IMR-90 (cell line): ENCODE data around the gene GPR132. TPM values are rescaled to one million over a fixed set of nuclear protein-coding genes. Genes with fewer than 3 reads are reported as not detected.
A peak's percentile ranks its signal among the peaks of the same experiment; 100 is the strongest.

Experiments
- ATAC-seq: fragments of 200-7000 bp; cut with Tn5 transposase; 2 replicates; pipeline ENCODE4 v1.9.1; 2020; ENCODE audit warnings: low read depth, mild to moderate bottlenecking, moderate library complexity
- BruUV-seq: library from RNA; stranded (reverse); fragments of 400-500 nt; replicated peaks from 2 replicates; lab custom pipeline; 2021; lab: Mats Ljungman, UMichigan
- CTCF ChIA-PET: fragments of 300-600 bp; formaldehyde crosslinking; extraction: SDS; loops from one replicate; lab custom pipeline; 2021; ENCODE audit warnings: antibody characterized with exemption; lab: Yijun Ruan, JAX
- POLR2A ChIA-PET: fragments of 300-600 bp; sonication (Branson Sonifier 250); formaldehyde crosslinking; loops from one replicate; lab custom pipeline; 2022; ENCODE audit warnings: antibody characterized with exemption; ENCODE audit not compliant: unreplicated experiment; lab: Charles Lee
- DNase-seq: peaks from one replicate; pipeline ENCODE4 v3.0.0; 2013
- H2AFZ ChIP-seq: replicated peaks from 2 replicates; pipeline ENCODE3; 2013; ENCODE audit warnings: low read length, mild to moderate bottlenecking; ENCODE audit not compliant: poor library complexity
- H2AK5ac ChIP-seq: 2 replicates; pipeline ENCODE4 v1.6.1; 2013; ENCODE audit warnings: low read depth, low read length, inconsistent platforms
- H2AK9ac ChIP-seq: replicated peaks from 2 replicates; pipeline ENCODE3; 2013; ENCODE audit warnings: mild to moderate bottlenecking, low read depth, low read length, moderate library complexity; ENCODE audit not compliant: poor library complexity
- H2BK120ac ChIP-seq: 2 replicates; pipeline ENCODE4 v1.6.1; 2013; ENCODE audit warnings: low read depth, low read length, inconsistent platforms
- H2BK15ac ChIP-seq: 3 replicates; pipeline ENCODE4 v1.6.1; 2013; ENCODE audit warnings: low read depth, low read length, inconsistent platforms
- H2BK20ac ChIP-seq: 2 replicates; pipeline ENCODE4 v1.6.1; 2013; ENCODE audit warnings: low read depth, mild to moderate bottlenecking, inconsistent platforms, low read length, moderate library complexity
- H2BK5ac ChIP-seq: 2 replicates; pipeline ENCODE4 v1.6.1; 2013; ENCODE audit warnings: mild to moderate bottlenecking, low read depth, low read length, inconsistent platforms; ENCODE audit not compliant: poor library complexity, severe bottlenecking
- H3K14ac ChIP-seq: replicated peaks from 2 replicates; pipeline ENCODE4 v1.6.1; 2013; ENCODE audit warnings: low read depth, low read length, inconsistent platforms
- H3K18ac ChIP-seq: 2 replicates; pipeline ENCODE4 v1.6.1; 2013; ENCODE audit warnings: low read depth, low read length, control low read depth
- H3K23ac ChIP-seq: 2 replicates; pipeline ENCODE4 v1.6.1; 2013; ENCODE audit warnings: low read depth, low read length, inconsistent platforms
- H3K27ac ChIP-seq: 2 replicates; pipeline ENCODE4 v1.5.1; 2013; ENCODE audit warnings: mild to moderate bottlenecking, control low read depth, low read length; ENCODE audit not compliant: insufficient read depth
- H3K27me3 ChIP-seq: 2 replicates; pipeline ENCODE4 v1.6.1; 2013; ENCODE audit warnings: low read length; ENCODE audit not compliant: control insufficient read depth, insufficient read depth
- H3K36me3 ChIP-seq: 2 replicates; pipeline ENCODE4 v1.6.1; 2013; ENCODE audit warnings: low read length, mixed read lengths; ENCODE audit not compliant: control insufficient read depth, insufficient read depth
- H3K4ac ChIP-seq: 2 replicates; pipeline ENCODE4 v1.6.1; 2013; ENCODE audit warnings: low read depth, low read length, inconsistent platforms
- H3K4me1 ChIP-seq: 2 replicates; pipeline ENCODE4 v1.6.1; 2013; ENCODE audit warnings: low read length, mixed read lengths; ENCODE audit not compliant: control insufficient read depth, insufficient read depth
- H3K4me2 ChIP-seq: 2 replicates; pipeline ENCODE4 v1.6.1; 2013; ENCODE audit warnings: low read depth, mild to moderate bottlenecking, control low read depth, low read length, moderate library complexity
- H3K4me3 ChIP-seq: 2 replicates; pipeline ENCODE4 v1.5.1; 2013; ENCODE audit warnings: low read depth, mild to moderate bottlenecking, control low read depth, low read length, moderate library complexity; ENCODE audit not compliant: insufficient read depth
- H3K56ac ChIP-seq: 2 replicates; pipeline ENCODE4 v1.6.1; 2013; ENCODE audit warnings: low read length, inconsistent platforms; ENCODE audit not compliant: insufficient read depth; ENCODE audit errors: extremely low read depth
- H3K79me1 ChIP-seq, 2 experiments: 2 replicates each; pipeline ENCODE4 v1.6.1; 2013; ENCODE audit warnings: low read length in 2 of 2, inconsistent platforms in 1 of 2, low read depth in 1 of 2
- H3K9ac ChIP-seq: 2 replicates; pipeline ENCODE4 v1.6.1; 2013; ENCODE audit warnings: low read depth, low read length, control low read depth
- H3K9me1 ChIP-seq: 2 replicates; pipeline ENCODE4 v1.6.1; 2013; ENCODE audit warnings: low read length, inconsistent platforms; ENCODE audit not compliant: insufficient read depth
- H3K9me3 ChIP-seq: 2 replicates; pipeline ENCODE4 v1.6.1; 2013; ENCODE audit warnings: low read length; ENCODE audit not compliant: control insufficient read depth, insufficient read depth
- H4K20me1 ChIP-seq: 2 replicates; pipeline ENCODE4 v1.6.1; 2013; ENCODE audit warnings: low read length, inconsistent platforms; ENCODE audit not compliant: insufficient read depth
- H4K5ac ChIP-seq: 2 replicates; pipeline ENCODE4 v1.6.1; 2013; ENCODE audit warnings: mild to moderate bottlenecking, low read depth, low read length, control low read depth
- H4K8ac ChIP-seq, 2 experiments: 2 replicates each; pipeline ENCODE4 v1.6.1; 2013; ENCODE audit warnings: low read depth in 2 of 2, low read length in 2 of 2, control low read depth in 1 of 2, inconsistent platforms in 1 of 2
- H4K91ac ChIP-seq: 2 replicates; pipeline ENCODE4 v1.6.1; 2013; ENCODE audit warnings: low read depth, low read length, inconsistent platforms; ENCODE audit not compliant: insufficient read depth
- CEBPB ChIP-seq: IDR thresholded peaks from 2 replicates; pipeline ENCODE4 v1.6.1; 2012; ENCODE audit warnings: low read depth, low read length, improper control_type of control experiment
- FOS ChIP-seq: fragments of 150-350 bp; IDR thresholded peaks from 2 replicates; pipeline ENCODE4 v1.6.1; 2016; ENCODE audit warnings: low read depth, low read length
- MAZ ChIP-seq: IDR thresholded peaks from 2 replicates; pipeline ENCODE4 v1.6.1; 2012; ENCODE audit warnings: low read depth, mild to moderate bottlenecking, low read length, improper control_type of control experiment, moderate library complexity, borderline replicate concordance
- WGBS, 2 experiments: methylation state at CpG; one replicate each; pipeline versions ENCODE4 v1.1.5 to v1.1.7; 2013; ENCODE audit warnings: missing lambda C conversion rate in 2 of 2; ENCODE audit not compliant: insufficient read length in 1 of 2; ENCODE audit errors: extremely low coverage in 2 of 2; 5-methylcytosine and 5-hydroxymethylcytosine counted together
- dilution Hi-C: fragments of 300-500 bp; cut with HindIII; formaldehyde crosslinking; loops from one replicate; pipeline ENCODE4 v1.14.3; 2018; ENCODE audit warnings: low sequenced_read_pairs; ENCODE audit not compliant: unreplicated experiment
- in situ Hi-C: fragments of 300-500 bp; cut with MboI; formaldehyde crosslinking; loops from 3 replicates; pipeline ENCODE4 v1.14.3; 2019; ENCODE audit warnings: low sequenced_read_pairs, inconsistent platforms, mixed read lengths
- intact Hi-C: fragments of 100-400 bp; cut with micrococcal nuclease; formaldehyde crosslinking; loops from 2 replicates; pipeline ENCODE4 v1.10.0; 2022
- polyA plus RNA-seq, 3 experiments: library from polyadenylated mRNA; depleted of rRNA; stranded (reverse); fragments of >200 nt; gene quantifications; 2 replicates each; pipeline ENCODE4 v1.2.3, GENCODE V29; 2012; ENCODE audit warnings: low replicate concordance in 1 of 3
- total RNA-seq: library from RNA; depleted of rRNA; stranded (reverse); fragments of >200 nt; gene quantifications from 2 replicates; pipeline ENCODE4 v1.2.3, GENCODE V29; 2012

GPR132 gene
- total and polyA plus RNA-seq, 2 of the 4 experiments (the other 2 are of a cell fraction): under 0.01 to 0.10 TPM

DNA sequence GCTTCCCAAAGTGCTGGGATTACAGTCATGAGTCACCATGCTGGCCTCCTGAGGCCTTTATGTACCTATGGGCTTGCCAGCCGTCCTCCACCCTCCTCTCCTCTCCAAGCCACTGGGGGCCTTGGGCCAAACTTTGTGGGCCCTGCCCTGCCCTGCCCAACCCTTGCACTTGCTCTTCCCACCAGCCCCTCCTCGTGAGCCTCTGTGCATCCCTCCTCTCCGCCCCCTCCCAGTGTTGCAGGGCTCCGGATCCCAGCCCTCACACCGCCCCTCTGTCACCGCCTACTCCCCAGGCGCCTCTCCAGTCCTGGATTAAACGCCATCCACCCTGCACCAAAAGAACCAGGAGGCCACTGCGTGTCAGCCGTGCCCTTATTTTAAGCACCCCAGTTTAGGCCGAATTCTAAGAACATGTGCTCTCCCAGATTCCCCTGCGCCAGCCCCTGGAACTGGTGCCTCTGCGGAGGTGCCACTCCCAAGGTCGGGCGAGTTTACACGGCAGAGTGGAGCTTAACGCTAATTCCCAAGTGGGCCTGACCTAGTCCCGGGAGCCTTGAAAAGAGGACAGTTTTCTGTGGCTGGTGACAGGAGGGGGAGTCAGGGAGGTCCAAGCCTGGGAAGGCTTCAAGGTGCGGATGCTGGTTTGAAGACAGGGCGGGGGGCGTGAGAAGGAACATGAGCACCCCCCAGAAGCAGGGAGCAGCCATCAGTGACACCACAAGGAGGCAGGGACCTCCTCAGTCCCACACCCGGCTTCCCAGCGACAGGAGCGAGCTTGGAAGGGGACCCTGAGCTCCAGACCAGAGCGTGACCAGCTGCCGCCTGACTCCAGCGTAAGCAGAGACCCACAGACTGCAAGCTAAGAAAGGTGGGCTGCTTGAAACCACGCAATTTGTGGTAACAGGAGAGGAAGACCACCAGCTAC lies 23.1 kb downstream of the GPR132 start:
- ChIA-PET CTCF (interaction anchor here (0.6 kb wide), 1 partner anchor 68 kb away, joined by 3 read pairs; no protein-coding TSS in a partner anchor), POLR2A (no interaction called here)
- BruUV-seq: no TSS peak
- Histone ChIP-seq H3K14ac (no peak overlapping the region), H2AK9ac (peak overlapping the region; percentile 42), H2BK15ac (no peak overlapping the region), H2BK20ac (no peak overlapping the region), H2AFZ (no peak overlapping the region), H3K36me3 (no peaks in the 10 kb centered on the region), H4K5ac (no peak overlapping the region), H4K8ac (no peak overlapping the region), H3K4me3 (no peak overlapping the region), H4K91ac (no peak overlapping the region), H3K9me3 (no peaks in the 10 kb centered on the region; the same call in 1 of the 2 replicates), H3K4me1 (no peaks in the 10 kb centered on the region), H2BK5ac (no peak overlapping the region), H3K9ac (no peak overlapping the region), H3K23ac (no peak overlapping the region), H3K27ac (no peak overlapping the region), H2AK5ac (no peak overlapping the region), H3K56ac (no peak overlapping the region), H3K4ac (no peak overlapping the region), H3K9me1 (no peaks in the 10 kb centered on the region), H3K27me3 (peaks cover 10% of the 10 kb centered on the region), H4K20me1 (no peaks in the 10 kb centered on the region), H2BK120ac (no peak overlapping the region), H3K79me1 (no peaks in the 10 kb centered on the region), H3K18ac (no peak overlapping the region), H3K4me2 (no peak overlapping the region)
- 64% methylated on average over 9 of the region's 28 CpGs; no CpG with 5 or more reads in 1 of the 2 experiments for WGBS, 2 experiments
- DNase-seq (no peak), ATAC-seq (no peak)
- dilution Hi-C loops: no loop called here
- in situ Hi-C loops: no loop called here
- no peak for TF ChIP-seq CEBPB
- TF ChIP-seq FOS: no peak
- no peak for TF ChIP-seq MAZ
- intact Hi-C loops: no loop called here
